Astrocyte (in vitro differentiated cells and primary cell): ENCODE results near the gene RPGRIP1L.

ENCODE experiments used
- CTCF ChIP-seq: IDR thresholded peaks from 2 replicates; pipeline ENCODE4 v1.5.1; 2011; ENCODE audit warnings: low read depth, mild to moderate bottlenecking, inconsistent platforms, low read length, moderate library complexity; ENCODE audit not compliant: insufficient read depth
- EZH2 ChIP-seq: IDR thresholded peaks from 2 replicates; pipeline ENCODE4 v1.6.1; 2012; ENCODE audit warnings: mild to moderate bottlenecking, low read length, inconsistent platforms; ENCODE audit not compliant: insufficient read depth

GRCh38 chr16:53566552-53567245 lies 137.0 kb downstream of the RPGRIP1L start:
- TF ChIP-seq CTCF (no peak), EZH2 (no peak)
